GM21723 (cell line): ENCODE data around the gene S1PR2.

ENCODE experiments used
- ATAC-seq: cut with Tn5 transposase; IDR thresholded peaks from one replicate; pipeline ENCODE4 v1.9.1; 2021; ENCODE audit warnings: mild to moderate bottlenecking, moderate library complexity; ENCODE audit not compliant: unreplicated experiment

The S1PR2 gene

GRCh38 chr19:10230861-10231611 is at the start of gene S1PR2:
S1PR2 (minus strand) TSS chr19:10231331; CDS start chr19:10224905, 6,426 bp downstream.
- ATAC-seq = peak; percentile 35

- no peak for ATAC-seq
Measured at GRCh38 chr19:10279737-10280442, 48.8 kb upstream of the S1PR2 start.

- no peak for ATAC-seq
Measured at GRCh38 chr19:10278935-10279334, 47.8 kb upstream of the S1PR2 start.

DNA sequence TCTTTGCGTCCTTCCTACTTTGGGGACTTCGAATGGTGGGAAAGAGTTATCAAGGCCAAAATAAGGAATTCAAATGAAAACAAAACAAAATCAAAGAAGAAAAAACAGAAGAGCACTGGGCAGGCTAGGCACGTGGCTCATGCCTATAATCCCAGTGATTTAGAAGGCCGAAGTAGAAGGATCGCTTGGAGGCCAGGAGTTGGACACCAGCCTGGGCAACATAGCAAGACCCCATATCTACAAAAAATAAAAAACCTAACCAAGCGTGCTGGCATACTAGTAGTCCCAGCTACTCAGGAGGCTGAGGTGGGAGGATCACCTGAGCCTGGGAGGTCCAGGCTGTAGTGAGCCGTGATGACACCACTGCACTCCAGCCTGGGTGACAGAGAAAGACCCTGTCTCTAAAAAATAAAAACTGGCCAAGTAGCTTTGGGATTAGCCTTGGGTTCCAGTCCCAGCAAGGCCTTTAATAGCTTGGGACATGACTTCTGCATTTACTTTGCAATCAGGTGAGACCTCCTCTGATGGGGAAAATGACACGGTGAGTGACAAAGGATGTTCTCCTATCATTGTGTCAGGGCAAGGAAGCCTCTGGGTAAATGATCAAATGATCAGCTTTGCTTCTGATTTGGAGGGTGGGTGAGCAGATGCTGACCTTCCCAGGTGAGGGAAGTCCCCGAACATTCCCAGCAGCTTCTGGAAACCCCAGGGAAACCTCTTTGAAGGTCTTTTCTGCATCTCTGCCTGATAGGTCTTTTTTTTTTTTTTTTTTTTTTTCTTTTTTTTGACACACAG is 46.9 kb upstream of the S1PR2 start:
- no peak for ATAC-seq

DNA sequence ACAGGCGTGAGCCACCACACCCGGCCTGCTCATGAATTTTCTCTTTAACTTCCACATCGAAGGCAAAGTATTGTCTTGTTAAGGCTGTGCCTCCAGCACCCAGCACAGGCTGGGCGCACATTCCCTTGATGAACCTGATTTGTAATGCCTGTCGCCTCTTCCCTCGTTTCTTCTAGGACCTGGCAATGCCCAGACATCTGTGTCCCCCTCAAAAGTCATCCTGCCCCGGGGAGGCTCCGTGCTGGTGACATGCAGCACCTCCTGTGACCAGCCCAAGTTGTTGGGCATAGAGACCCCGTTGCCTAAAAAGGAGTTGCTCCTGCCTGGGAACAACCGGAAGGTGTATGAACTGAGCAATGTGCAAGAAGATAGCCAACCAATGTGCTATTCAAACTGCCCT is 43.5 kb upstream of the S1PR2 start:
- no peak for ATAC-seq

DNA sequence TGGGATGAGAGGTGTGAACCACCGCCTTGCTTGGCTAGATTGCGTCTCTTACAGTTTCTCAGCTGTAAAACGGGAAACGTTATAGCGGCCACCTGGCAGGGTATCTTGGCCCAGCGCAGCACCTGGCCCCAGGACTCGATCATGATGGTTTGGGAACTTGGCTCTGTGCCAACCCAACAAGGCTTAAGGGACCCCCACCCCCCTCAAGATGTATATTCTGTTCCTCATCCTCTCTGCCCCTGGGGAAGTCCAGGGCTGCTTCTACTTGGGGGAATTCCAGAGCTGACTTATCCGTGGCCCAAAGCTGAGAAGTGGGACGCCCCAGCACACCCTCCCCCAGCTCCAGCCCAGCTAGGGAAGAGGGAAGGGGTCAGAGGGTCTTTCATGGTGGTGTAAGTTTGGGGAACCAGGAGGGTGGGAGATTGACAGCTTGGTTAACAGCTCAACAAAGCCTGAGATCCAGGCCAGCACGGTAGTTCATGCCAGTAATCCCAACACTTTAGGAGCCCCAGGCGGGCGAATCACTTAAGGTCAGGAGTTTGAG is 40.5 kb upstream of the S1PR2 start:
- peak; percentile 29 for ATAC-seq

DNA sequence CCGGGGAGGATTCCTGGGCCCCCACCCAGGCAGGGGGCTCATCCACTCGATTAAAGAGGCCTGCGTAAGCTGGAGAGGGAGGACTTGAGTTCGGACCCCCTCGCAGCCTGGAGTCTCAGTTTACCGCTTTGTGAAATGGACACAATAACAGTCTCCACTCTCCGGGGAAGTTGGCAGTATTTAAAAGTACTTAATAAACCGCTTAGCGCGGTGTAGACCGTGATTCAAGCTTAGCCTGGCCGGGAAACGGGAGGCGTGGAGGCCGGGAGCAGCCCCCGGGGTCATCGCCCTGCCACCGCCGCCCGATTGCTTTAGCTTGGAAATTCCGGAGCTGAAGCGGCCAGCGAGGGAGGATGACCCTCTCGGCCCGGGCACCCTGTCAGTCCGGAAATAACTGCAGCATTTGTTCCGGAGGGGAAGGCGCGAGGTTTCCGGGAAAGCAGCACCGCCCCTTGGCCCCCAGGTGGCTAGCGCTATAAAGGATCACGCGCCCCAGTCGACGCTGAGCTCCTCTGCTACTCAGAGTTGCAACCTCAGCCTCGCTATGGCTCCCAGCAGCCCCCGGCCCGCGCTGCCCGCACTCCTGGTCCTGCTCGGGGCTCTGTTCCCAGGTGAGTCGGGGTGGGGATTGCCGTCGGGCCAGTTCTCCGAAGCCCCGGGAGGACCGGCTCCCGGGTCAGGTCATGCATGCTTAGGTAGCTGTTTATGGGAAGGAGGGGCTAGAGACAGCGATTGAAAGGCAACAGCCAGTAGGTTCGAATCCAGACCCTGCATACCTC is 39.7 kb upstream of the S1PR2 start, which contains the start of gene ICAM1:
ICAM1 (plus strand) TSS at position 505 of the 779 bp plus-strand sequence; CDS start at position 545, 40 bp downstream.
- peak; percentile 45 for ATAC-seq

GRCh38 chr19:10270180-10270615 is 39.1 kb upstream of the S1PR2 start:
- ATAC-seq = peak; percentile 44

DNA sequence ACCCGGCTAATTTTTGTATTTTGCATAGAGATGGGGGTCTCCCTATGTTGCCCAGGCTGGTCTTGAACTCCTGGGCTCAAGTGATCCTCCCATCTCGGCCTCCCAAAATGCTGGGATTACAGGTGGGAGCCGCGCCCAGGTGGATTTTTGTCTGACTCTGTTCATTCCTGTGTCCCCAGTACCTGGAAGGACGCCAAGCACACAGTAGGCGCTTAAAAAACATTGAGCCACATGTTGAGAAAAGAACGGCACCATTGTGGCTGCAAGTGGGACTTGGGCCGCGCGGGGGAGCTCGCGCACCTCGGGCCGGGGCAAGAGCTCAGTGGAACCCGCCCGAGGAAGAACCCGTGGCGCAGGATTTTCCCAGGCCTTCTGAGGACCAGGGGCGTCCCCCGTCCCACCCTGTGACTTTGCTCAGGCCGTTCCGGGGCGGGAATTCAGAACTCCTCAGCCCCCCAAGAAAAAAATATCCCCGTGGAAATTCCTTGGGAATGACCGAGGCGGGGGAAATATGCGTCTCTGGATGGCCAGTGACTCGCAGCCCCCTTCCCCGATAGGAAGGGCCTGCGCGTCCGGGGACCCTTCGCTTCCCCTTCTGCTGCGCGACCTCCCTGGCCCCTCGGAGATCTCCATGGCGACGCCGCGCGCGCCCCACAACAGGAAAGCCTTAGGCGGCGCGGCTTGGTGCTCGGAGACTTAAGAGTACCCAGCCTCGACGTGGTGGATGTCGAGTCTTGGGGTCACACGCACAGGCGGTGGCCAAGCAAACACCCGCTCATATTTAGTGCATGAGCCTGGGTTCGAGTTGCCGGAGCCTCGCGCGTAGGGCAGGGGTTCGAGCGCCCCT is 38.4 kb upstream of the S1PR2 start:
- peak; percentile 39 for ATAC-seq

DNA sequence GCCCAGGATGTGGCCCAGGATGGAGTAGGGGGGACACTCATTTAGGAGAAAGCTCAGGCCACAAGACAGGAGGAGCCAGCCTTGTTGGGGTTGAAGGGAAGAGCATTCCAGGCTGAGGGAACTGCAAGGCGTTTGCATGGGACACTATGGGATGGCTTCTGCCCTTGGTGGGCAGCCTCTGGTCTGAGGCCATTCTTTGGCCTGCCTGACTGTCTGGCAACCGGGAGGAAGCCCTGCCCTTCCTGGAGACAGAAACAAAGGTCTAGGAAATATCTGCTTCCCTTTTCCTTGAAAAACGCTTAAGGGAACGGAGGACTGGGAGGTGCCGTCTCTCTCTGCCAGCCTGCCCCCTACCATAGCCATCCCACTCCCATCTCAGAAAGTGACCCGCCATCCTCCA is 36.9 kb upstream of the S1PR2 start:
- ATAC-seq = no peak

- no peak for ATAC-seq
Measured at GRCh38 chr19:10266706-10267105, 35.6 kb upstream of the S1PR2 start.

- ATAC-seq = no peak
Measured at GRCh38 chr19:10262771-10263170, 31.6 kb upstream of the S1PR2 start.

GRCh38 chr19:10260141-10260584 is 29.0 kb upstream of the S1PR2 start:
- ATAC-seq = no peak

DNA sequence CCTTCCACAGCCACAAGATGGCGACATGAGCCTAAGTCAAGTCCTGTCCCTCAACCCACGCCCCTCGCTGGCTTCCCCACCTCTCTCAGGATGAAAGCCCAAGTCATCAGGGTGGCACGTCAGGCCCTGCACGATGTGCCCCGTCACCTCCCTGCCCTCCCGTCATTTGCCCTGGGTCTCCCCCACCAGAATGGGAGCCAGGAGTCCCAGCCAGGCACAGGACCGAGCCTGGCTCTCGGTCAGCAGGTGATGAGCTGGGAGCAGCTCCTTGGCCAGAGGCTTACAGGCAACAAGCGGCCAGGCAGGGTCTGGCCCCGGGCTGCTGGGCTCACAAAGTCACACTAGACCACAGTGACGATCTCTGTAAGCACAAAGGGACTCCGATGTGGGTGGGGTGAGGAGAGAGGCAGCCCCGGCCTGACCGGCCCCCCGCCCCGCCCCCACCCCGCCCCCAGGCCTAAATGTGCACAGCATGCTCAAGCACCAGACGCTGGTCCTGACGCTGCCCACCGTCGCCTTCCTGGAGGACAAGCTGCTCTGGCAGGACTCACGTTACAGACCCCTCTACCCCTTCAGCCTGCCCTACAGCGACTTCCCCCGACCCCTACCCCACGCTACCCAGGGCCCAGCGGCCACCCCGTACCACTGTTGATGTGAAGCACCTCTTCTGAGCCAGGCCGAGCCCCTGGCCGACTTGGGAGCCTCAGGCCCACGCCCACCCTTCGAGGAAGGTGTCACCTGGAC is 28.2 kb upstream of the S1PR2 start:
- ATAC-seq = no peak

- no peak for ATAC-seq
Measured at GRCh38 chr19:10258080-10258710, 27.1 kb upstream of the S1PR2 start.

DNA sequence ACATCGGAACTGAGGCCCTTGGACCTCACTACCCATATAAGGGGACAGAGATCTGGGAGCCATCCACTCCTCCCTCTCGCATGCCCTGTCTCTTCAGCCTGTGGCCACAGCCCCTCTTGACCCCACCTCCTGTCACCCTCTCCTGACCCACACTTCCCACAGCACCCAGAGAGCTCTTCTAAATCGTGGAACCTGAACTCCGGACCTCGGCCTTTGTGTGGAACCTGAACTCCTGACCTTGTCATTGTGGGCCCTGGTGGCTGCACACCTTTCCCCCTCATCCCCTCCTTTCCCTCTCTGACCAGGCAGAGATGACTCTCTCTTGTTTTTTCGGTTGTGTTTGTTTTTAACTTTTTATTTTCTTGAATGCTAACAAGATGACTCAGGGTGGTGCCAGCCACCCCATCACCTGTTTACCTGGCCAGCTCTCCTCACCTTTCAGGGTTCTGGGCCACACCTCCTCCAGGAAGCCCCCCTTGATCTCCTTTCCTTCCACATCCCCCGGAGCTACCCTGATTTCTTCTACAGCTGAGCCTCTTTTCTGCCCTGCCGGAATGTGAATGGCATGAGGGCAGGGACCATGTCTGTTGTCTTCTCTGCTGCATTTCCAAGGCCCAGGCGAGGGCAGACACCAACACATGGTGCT is 26.0 kb upstream of the S1PR2 start:
- no peak for ATAC-seq

DNA sequence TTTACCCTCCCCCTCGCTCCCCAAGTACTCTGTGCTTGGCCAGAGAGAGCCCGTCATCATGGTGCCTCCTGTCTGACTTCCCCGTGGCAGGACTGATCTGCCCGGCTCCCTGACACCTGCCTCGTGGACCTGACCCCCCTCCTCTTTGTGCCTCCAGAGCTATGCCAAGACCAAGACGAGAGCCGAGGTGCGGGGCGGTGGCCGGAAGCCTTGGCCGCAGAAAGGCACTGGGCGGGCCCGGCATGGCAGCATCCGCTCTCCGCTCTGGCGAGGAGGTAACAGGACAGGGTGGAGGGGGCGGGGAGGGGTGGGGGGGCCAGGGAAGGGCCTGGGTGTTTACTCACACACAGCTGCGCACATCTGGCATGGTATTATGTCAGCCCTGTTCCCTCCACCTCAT is 25.4 kb upstream of the S1PR2 start:
- ATAC-seq = no peak

DNA sequence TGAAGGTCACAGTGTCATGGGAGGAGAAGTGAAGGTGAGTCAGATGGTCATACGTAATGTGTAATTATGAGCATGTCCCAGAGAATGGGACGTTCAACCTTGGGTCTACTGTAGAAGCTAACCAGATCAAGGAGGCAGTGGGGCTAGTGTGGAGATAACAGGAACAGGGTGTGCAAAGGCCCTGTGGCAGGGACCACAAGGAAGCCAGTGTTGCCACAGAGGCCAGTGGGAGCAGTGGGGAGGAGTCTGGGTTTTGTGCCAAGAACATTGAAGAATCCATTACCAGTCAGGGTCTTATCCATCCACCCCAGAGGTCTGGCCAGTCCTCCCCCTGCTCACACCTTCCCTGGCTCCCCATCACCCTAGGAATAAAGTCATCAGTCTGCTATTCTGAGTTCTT is 24.2 kb upstream of the S1PR2 start:
- no peak for ATAC-seq
